HG03175 (cell line): ENCODE results near the gene PPP2R2C.

Source experiments
- ATAC-seq: cut with Tn5 transposase; IDR thresholded peaks from one replicate; pipeline ENCODE4 v1.9.1; 2021; ENCODE audit warnings: mild to moderate bottlenecking, moderate library complexity; ENCODE audit not compliant: unreplicated experiment

PPP2R2C gene

DNA sequence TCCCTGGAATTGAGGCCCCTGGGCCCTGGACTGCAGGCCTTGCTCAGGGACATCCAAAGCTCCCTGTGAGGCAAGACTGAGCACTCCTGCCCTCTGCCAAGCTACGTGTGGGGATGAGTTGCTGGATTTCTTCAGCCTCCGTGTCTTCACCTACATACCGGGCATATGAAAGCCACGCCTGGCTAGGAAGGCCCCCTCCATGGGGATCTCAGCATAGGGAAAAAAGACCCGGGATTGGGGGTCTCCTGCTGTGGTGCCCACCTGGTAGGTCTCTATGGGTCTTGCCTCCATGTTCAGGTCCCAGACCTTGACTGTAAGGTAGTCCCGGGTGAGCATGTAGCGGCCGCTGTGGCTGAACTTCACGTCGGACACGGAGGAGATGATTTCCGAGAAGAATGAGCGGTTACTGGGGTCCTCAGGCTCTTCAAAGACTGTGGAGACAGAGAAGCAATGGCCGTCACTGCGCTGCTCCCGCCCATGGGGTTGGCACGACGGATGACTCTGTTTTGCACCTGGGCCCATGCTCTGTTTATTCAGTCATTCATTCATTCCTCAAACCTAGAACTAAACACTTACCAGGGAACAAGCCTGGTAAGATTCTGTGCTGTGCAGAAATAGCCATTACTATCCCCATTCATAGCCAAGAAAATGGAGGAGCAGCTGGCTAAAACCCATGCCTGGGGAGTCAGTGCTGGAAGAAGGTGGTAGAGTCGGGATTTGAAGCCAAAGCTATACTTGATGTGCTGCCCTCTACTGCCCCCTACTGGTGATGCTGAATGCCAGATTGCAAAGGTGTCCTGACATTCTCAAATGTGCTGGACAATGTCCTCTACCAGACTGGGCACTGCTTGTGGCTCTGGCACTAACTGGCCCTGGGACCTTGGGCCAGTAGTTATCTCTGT lies 138.9 kb downstream of the PPP2R2C start:
- no peak for ATAC-seq

DNA sequence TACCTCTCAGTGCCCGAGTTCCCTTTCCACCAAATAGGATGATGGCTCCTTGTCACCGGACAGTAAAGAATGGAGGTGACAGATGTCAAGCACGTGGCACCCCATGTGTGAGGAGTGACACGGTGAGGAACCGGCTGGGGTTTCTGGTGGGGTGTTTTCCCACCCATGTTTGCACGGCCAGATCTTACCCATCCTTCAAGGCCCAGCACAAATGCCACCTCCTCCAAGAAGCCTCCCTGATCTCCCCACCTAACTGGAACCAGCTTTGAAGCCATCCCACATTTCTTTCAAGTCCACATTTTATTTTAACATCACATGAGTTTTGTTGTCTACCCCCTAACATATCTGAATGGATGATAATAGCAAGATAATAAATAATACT lies 139.8 kb downstream of the PPP2R2C start:
- ATAC-seq, result no peak

DNA sequence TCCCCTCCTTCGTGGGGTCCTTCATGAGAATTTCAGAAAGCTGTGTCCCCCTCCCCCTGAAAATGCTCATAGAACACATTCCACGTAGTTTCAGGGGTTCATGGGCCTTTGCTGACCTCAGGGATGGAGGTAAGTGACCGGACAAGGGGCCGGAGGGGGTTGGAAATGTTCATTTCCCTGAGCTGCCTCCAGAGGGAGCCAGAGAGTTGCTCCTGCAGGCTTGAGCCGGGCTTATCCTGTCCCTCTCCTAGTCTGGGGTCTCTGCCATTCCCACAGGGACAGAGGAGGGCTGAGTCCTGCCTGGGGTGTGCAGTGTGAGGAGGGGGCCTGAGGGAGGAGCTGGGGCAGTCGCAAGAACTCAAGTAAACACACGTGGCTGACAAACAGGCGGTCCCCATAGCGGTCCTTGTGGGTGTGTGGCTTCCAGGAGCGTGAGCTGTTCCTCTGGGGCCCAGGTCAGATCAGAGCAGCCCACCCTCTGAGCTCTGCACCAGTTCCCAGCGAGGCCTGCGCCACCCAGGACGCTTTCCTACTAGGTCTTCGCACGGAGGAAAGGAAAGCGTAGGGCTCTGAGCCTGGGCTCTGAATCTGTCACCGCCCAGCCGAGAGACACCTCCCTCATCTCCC lies 140.3 kb downstream of the PPP2R2C start:
- no peak for ATAC-seq

DNA sequence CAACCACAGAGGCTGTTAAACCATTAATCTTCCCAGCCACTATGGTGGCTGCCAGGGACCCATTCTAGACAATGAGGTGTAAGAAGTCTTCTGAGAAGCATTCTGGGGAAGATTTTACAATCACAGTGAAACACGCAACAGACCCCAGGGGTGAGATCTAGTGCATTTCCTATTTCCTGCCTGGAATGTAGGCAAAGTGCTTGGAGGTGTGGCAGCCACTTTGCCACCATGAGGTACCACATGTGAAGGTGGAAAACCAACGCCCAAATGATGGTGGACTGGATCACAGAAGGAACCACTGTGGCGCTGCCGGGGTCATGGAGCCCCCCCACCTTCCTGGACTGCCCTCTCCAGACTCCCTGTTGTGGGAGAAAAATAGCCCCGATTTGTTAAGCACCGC lies 140.9 kb downstream of the PPP2R2C start:
- ATAC-seq, result no peak

DNA sequence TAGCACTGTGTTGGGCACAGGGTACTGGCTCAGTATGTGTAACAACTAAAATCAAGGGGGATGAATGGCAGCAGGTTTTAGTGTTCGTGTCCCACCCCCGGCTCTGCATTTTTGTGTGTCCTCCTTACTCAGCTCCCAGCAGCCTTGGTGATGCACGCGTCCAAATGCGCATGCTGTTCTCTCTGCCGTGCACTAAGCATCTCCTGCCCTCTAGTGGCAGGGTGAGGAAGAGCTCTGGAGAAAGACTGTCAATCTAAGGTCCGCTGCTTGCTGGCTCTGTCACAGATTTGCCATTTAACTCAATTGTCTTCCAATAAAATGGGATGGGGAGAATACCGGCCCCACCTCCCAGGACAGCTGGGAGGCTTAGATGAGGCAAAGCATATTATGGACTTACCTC lies 141.4 kb downstream of the PPP2R2C start:
- ATAC-seq, result no peak

DNA sequence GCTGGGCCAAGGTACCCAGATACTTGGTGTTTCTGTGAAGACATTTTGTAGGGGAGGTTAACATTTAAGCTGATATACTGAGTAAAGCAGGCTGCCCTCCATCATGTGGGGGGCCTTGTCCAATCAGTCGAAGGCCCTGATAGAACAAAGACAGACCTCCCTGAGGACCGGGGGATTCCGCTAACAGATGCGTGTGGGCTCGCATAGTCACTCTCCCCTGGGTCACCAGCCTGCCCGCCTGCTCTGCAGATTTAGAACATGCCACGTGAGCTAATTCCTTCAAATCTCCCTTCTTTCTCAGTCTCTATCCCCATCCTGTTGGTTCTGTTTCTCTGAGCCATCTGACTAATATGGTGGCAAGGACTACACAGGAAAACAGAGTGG lies 142.0 kb downstream of the PPP2R2C start:
- no peak for ATAC-seq

DNA sequence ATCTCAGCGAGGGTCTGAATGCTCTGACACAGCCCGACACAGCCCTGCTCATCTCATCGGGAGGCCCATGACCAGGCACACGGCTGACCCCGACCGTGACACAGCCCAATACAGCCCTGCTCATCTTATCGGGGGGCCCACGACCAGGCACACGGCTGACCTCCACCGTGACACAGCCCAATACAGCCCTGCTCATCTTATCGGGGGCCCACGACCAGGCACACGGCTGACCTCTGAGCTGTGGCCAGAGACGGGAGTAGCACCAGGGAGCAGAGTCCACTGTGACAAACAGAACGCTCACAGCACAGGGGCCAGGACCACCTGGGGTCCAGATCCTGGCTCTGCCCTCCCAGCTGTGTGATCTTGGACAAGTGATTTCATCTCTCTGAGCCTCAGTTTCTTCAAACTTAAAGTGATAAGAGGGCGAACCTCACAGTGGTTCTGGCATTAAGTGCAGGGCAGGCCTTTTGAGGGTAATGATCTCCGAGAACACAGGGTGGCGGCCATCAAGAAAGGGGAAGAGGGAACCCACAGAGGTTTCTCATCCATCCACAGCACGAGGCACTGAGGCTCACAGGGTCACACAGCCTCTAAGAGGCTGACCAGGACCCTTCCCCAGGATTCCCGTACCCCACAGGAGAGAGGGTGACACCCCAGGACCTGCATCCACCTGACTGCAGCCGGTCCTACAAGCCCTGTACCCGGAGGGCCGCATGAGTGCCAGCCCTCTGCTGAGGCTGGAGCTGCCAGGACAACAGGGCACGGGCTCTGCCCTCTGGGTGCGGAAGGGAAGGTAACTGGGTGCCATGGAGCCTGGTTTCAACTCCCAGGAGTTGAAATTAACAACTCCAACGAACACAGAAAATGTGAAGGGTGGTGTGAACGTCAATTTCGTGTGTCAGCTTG lies 142.7 kb downstream of the PPP2R2C start:
- no peak for ATAC-seq

DNA sequence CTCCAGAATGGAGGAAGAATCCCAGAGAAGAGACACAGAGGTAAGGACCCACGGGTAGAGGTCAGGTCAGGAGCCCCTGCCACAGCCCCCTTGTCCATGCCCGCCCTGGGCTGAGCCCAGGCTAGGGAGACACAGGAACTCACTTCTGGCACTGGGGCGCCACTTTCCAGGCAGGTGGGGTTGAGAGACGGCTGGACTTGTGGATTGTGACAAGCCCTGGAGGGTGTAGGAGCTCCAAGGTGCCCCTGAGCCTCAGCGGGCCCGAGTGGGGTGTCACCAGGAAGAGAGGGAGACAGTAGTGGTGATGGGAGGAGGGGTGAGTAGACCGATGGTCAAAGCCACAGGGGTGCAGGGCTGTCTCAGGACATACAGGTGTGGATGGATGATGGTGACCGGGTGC lies 143.9 kb downstream of the PPP2R2C start:
- no peak for ATAC-seq

DNA sequence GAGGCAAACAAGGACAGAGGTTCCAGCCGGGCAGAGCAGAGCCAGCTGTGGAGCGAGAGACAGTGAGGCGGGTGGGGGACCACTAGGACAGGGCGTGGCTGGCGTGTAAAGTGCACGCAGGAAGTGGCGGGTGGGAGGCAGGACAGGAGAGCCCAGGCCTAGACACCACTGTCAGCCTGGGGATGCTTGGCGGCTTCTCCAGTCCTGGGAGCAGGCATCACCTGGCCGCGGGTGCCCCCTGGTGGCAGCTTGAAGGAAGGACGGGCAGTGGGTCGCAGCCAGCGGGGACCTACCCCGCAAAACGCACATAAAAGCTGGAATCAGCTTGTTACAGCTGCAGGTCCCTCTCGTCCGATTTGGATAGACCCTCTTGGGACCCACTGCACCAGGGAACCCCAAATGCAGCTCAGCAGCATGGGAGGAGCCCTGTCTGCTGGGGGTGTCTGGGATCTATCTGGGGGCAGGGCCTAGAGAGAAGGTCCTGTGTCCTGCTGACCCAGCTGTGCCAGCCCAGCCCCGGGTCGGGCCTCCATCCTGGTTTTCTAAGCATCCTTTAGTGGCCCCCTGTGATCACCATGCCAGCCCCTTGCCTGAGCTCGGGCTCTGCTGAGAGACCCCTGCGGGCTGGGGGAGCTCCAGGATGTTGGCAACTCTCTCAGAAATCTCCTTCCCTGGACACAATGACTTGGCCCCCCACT lies 145.0 kb downstream of the PPP2R2C start:
- ATAC-seq, result peak; percentile 63

DNA sequence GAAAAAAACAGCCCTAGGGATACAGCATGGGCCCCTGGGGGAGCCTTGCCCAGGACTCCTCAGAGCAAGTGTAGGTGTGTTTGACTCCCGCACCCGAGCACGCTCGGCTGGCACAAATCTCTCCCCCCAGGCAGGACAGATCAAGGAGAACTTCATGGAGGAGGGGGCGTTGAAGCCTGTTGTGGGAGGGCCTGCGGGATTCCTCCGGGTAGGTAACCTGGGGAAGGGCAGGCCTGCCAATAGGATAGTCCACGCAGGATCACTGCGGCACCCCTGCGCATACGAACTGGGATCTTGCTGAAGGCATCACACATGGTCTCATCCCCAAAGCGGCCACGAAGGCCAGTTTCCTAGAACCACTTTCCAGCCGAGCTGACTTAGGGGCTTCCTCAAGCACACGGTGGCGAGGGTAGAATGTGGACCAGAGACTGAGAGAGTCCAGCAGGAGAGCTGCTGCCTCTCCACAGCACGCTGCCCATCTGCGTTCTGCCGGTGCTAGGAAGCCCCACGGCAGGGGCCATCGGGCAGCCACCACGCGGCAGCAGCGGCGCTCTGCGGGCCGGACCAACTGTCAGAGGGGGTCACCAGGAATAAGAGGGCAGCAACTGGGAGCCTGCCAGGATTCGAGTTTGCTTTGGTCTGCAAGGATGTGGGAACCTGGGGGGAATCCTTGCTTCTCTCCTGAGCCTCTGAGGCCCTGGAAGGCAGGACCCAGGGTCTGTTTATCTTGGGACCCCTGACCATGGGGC lies 145.9 kb downstream of the PPP2R2C start:
- ATAC-seq, result no peak

DNA sequence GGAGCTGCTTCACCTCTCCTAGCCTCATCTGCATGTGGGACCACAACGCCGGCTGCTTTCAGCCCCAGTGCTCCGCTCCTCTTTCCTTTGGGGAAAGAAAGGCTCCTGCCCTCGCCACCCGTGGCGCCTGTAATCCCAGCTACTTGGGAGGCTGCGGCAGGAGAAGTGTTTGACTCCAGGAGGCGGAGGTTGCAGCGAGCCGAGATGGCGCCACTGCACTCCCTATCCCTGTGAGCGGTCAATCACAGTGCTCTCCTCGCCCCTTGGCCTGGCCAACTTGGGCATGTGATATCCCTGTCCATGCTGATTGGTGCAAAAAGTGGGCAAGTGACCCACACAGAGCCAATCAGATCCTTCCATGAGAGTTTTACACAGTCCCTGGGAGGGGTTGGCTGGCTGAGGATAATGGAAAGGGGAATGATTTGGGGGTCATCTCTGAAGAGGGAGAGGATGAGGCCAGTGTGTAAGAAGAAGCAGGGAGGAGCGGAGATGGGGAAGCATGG lies 146.6 kb downstream of the PPP2R2C start:
- no peak for ATAC-seq

DNA sequence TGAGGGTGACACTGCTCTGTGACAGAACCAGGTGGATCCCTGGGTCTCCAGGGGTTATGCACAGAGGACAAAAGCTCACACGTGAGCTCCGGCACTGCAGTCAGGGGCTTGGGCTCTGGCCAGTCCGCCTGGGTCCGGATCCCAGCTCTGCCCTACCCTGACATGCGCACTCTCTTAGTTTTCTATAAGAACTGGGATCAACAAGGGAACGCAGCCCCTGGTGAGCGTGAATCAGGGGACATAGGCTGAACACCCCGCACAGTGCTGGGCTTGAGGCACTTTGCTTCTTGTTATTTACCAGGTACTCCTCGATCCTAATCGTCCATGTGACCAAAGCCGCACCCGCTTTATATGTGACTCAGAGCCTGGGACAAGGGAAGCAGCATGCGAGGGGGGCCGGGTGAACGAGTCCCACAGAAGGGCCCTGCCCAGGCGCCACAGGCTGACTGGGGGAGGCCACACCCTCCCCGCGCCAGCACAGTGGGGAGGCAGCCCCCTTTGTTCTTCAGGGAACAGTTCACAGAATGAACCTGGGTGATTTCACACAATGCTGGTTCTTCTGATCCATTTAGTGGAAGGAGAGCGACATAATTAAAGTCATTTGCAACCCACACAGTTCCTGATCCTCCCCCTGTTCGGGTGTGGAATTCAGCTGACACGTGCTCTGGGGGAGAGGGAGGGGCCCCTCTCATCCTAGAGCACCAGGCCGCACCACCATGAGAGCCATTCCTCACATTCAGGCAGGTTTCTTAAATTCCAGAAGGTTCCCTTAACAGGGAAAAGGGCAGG lies 147.2 kb downstream of the PPP2R2C start:
- ATAC-seq, result no peak

DNA sequence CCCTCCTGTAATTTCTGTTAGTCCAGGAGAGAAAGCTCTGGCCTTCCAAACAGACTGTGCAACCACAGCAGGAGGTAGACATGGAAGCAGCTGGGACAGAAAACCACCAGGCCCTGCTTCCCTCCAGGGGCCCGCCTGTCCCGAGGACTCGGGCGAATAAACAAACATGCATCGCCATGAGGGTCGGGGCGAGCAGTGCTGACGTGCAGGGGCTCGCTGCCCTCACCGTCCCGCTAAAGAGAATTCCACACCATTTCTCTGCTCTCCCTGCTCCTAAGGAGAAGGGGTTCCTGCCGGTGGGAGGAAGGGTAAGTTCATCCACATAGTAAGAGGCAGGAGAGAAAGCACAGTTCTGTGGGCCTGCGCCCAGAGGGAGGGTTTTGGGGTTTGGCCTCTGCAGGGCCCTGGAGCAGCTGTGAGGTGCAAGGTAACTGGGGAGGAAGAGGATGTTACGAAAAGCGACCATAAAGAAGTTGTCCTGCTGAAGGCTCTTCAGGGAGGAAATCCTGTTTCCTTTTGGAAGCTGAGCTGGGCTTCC lies 147.9 kb downstream of the PPP2R2C start:
- ATAC-seq, result no peak

DNA sequence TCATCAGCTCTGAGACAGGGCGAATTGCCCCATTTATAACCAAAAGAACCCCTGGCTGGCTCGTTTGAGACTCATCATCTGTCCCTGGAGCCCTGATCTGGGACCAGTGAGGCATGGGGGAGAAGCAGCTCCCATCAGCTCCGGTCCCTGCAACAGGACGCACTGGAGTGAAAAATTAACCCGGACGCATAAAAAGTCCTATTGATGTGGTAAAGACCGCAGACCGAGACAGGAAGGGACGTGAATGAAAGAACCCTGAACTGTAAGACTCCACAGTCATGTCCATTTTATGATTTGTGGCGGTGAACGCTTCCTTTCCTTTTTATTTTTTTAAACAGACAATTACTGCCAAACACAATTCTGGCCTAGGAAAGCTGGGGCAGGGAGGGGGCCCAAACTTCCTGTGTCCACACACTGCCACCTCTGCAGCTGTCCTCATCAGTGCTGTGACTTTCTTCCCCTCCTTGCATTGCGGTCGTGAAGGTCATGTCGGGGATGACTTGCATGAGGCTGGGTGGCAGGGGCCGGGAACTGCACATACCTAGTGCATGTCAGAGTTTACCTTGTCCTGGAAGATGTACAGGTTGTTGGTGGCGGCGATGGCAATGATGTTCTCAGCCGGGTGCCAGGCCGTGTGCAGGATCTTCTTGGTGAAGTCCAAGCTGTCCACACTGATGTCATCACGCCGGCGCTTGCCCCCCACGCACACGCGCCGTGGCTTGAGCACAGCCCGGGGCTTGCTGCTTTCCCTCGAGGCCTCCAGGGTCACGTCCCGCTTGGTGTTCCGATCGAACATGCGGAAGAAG lies 149.4 kb downstream of the PPP2R2C start:
- ATAC-seq, result no peak

DNA sequence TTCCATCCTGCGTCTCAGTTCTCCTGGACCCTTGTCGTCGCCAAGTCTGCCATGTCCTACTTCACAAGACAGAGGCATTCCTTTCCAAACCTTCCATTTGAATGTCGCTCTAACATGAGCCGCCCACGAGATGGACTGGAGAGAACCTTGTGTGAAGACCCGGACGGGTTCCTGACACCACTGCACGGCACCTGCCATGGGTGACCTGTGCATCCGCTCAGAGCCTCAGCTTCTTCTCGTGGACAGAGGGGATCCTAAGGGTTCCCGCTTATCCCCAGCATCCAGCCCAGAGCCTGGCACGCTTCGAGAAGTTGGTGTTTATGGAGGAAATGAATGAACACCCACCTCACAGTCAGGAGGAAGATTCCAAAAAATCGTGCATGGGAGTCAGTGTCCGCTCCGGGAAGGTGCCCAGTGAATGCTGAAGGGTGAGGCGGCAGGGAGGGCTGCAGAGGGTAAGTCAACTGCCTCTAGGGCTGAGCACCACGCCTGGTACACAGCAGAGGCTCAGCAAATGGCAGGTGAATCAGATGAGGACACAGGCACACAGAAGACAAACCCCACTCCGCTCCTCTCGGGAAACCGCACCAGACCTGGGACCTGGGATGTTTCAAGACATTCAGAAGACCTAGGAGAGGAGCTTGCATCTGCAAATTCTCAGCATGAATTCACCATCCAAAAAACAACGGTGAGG lies 150.2 kb downstream of the PPP2R2C start:
- ATAC-seq, result no peak

DNA sequence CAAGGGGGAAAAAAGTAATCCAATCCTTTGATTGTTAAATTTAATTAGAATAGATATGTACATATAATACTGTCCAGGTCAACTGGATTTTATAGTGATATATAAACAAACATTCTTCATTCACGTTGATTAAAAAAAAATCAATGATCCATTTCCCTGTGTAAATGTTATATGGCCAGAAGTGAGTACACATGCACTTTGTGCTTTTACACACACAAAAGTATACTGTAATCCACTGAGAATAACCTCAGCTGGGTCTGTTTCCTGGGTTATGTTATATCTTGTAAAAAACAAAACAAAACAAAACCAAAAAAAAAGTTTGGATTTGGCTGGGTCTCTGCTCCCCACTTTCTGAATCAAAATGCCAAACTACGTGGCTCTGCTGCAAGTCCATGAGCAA lies 151.1 kb downstream of the PPP2R2C start:
- ATAC-seq, result no peak

DNA sequence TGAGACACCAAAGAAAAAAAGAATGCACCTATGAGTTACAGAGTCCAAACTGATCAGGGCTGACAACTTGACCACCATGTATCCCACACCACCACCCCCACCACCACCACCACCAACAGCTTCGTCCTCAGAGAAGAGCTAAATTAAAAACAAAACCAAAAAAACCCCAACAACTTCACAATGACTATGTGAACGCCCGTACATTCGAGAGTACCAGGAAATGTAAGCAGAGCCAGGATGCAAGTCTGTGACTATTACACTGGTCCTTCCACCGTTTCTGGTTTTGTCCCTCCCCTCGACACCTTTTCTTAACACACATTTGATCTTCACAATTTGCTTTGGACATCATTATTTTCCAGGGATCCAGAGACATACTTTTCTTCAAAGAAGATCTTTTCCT lies 151.8 kb downstream of the PPP2R2C start:
- no peak for ATAC-seq
